ENCODE results near the gene CD244. TPM values are rescaled to one million over a fixed set of nuclear protein-coding genes. Genes with fewer than 3 reads are reported as not detected.
"Not testable (repeated sequence)": the region's sequence is repeated elsewhere in the genome, so short reads cannot be mapped to it uniquely, and the experiment has no call there.

CD244 gene
- polyA plus RNA-seq, 3 donors, result 62.2 to 116 (median 106) TPM

GRCh38 chr1:160904783-160905616 lies 42.3 kb upstream of the CD244 start:
- H3K9me3 ChIP-seq (replicated peaks in 1 of 2; ENCODE audit: control insufficient read depth in 1 of 2, insufficient read depth in 1 of 2, low read length in 2 of 2), result no peaks in the 10 kb centered on the region
- H4K20me1 ChIP-seq (ENCODE audit: insufficient read depth, low read length), result no peaks in the 10 kb centered on the region
- H3K4me1 Mint-ChIP-seq, result peaks cover 2% of the 10 kb centered on the region
- no peaks in the 10 kb centered on the region for H3K79me2 ChIP-seq (ENCODE audit: insufficient read depth, low read length)
- H3K36me3 Mint-ChIP-seq, result no peaks in the 10 kb centered on the region
- H3K36me3 ChIP-seq (replicated peaks in 1 of 2; ENCODE audit: control insufficient read depth in 1 of 2, insufficient read depth in 2 of 2, low read length in 2 of 2), result no peaks in the 10 kb centered on the region
- intact Hi-C loops (cut with micrococcal nuclease), result no loop called here
- no peaks in the 10 kb centered on the region for H3K27me3 ChIP-seq (ENCODE audit: control insufficient read depth in 2 of 2, insufficient read depth in 2 of 2, low read length in 2 of 2)
- no peak overlapping the region for H3K4me2 ChIP-seq (replicated peaks; ENCODE audit: extremely low read depth, low read length, poor library complexity, severe bottlenecking)
- TF ChIP-seq, protein P1, sequence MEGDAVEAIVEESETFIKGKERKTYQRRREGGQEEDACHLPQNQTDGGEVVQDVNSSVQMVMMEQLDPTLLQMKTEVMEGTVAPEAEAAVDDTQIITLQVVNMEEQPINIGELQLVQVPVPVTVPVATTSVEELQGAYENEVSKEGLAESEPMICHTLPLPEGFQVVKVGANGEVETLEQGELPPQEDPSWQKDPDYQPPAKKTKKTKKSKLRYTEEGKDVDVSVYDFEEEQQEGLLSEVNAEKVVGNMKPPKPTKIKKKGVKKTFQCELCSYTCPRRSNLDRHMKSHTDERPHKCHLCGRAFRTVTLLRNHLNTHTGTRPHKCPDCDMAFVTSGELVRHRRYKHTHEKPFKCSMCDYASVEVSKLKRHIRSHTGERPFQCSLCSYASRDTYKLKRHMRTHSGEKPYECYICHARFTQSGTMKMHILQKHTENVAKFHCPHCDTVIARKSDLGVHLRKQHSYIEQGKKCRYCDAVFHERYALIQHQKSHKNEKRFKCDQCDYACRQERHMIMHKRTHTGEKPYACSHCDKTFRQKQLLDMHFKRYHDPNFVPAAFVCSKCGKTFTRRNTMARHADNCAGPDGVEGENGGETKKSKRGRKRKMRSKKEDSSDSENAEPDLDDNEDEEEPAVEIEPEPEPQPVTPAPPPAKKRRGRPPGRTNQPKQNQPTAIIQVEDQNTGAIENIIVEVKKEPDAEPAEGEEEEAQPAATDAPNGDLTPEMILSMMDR (IDR thresholded peaks at IDR 0.05), result no peak
- peaks cover 0 to 6% (median 5%) of the 10 kb centered on the region in 3 donors for H3K27me3 Mint-ChIP-seq (ENCODE audit: low read depth in 3 of 3)
- H3K9ac ChIP-seq (ENCODE audit: insufficient read depth, low read length, poor library complexity, severe bottlenecking), result no peak overlapping the region
- H3K4me3 Mint-ChIP-seq, result no peak overlapping the region
- DNase-seq, result no peak
- no peak overlapping the region for H3K27ac Mint-ChIP-seq
- peaks cover 0 to 1% (median 0%) of the 10 kb centered on the region in 7 donors for H3K9me3 Mint-ChIP-seq
- 91% methylated on average over 5 of the region's 8 CpGs for WGBS (ENCODE audit: insufficient coverage)
- H2AFZ ChIP-seq (ENCODE audit: insufficient read depth, low read depth, low read length, poor library complexity, severe bottlenecking), result no peak overlapping the region
- H3K4me1 ChIP-seq (ENCODE audit: control insufficient read depth in 1 of 2, insufficient read depth in 2 of 2, low read length in 2 of 2), result no peaks in the 10 kb centered on the region
- no peak overlapping the region for H3K4me3 ChIP-seq (replicated peaks in 1 of 3; ENCODE audit: low read depth in 2 of 3, low read length in 3 of 3)
- no peak overlapping the region for H3K27ac ChIP-seq (ENCODE audit: low read depth in 1 of 2, low read length in 2 of 2)

GRCh38 chr1:160902251-160902650 lies 39.6 kb upstream of the CD244 start:
- H3K27ac ChIP-seq (ENCODE audit: low read depth in 1 of 2, low read length in 2 of 2); H3K27me3 Mint-ChIP-seq (ENCODE audit: low read depth in 3 of 3); H3K4me2 ChIP-seq (replicated peaks; ENCODE audit: extremely low read depth, low read length, poor library complexity, severe bottlenecking); H3K79me2 ChIP-seq (ENCODE audit: insufficient read depth, low read length); DNase-seq; H4K20me1 ChIP-seq (ENCODE audit: insufficient read depth, low read length); H3K9ac ChIP-seq (ENCODE audit: insufficient read depth, low read length, poor library complexity, severe bottlenecking); H3K9me3 Mint-ChIP-seq; H3K36me3 Mint-ChIP-seq; H3K4me1 ChIP-seq (ENCODE audit: control insufficient read depth in 1 of 2, insufficient read depth in 2 of 2, low read length in 2 of 2); intact Hi-C loops (cut with micrococcal nuclease); H3K4me1 Mint-ChIP-seq; H3K27me3 ChIP-seq (ENCODE audit: control insufficient read depth in 2 of 2, insufficient read depth in 2 of 2, low read length in 2 of 2); H3K4me3 Mint-ChIP-seq; H3K9me3 ChIP-seq (replicated peaks in 1 of 2; ENCODE audit: control insufficient read depth in 1 of 2, insufficient read depth in 1 of 2, low read length in 2 of 2); H2AFZ ChIP-seq (ENCODE audit: insufficient read depth, low read depth, low read length, poor library complexity, severe bottlenecking); H3K36me3 ChIP-seq (replicated peaks in 1 of 2; ENCODE audit: control insufficient read depth in 1 of 2, insufficient read depth in 2 of 2, low read length in 2 of 2); H3K4me3 ChIP-seq (replicated peaks in 1 of 3; ENCODE audit: low read depth in 2 of 3, low read length in 3 of 3); H3K27ac Mint-ChIP-seq: not testable (repeated sequence)
- WGBS (ENCODE audit: insufficient coverage), result no CpG with 5 or more reads among the region's 1 CpG
